BLaER1 (cell line): ENCODE measurements around the gene GBF1.
A peak's percentile ranks its signal among the peaks of the same experiment; 100 is the strongest.

Experiments
- H3K27ac ChIP-seq: shearing (Covaris generic); formaldehyde crosslinking; 2 replicates; pipeline ENCODE4 v1.8.1; 2022
- H3K27me3 ChIP-seq: shearing (Covaris generic); formaldehyde crosslinking; 2 replicates; pipeline ENCODE4 v1.8.1; 2022
- H3K36me3 ChIP-seq: shearing (Covaris generic); formaldehyde crosslinking; 2 replicates; pipeline ENCODE4 v1.8.1; 2022
- H3K4me1 ChIP-seq: shearing (Covaris generic); formaldehyde crosslinking; 2 replicates; pipeline ENCODE4 v1.8.1; 2022
- H3K4me2 ChIP-seq: shearing (Covaris generic); formaldehyde crosslinking; 2 replicates; pipeline ENCODE4 v1.8.1; 2022
- H3K4me3 ChIP-seq: shearing (Covaris generic); formaldehyde crosslinking; 2 replicates; pipeline ENCODE4 v1.8.1; 2022
- H3K9ac ChIP-seq: shearing (Covaris generic); formaldehyde crosslinking; 2 replicates; pipeline ENCODE4 v1.8.1; 2022
- H3K9me3 ChIP-seq: shearing (Covaris generic); formaldehyde crosslinking; 2 replicates; pipeline ENCODE4 v1.8.1; 2022
- H4K20me1 ChIP-seq: shearing (Covaris generic); formaldehyde crosslinking; 2 replicates; pipeline ENCODE4 v1.8.1; 2022
- Cebpa-rat ChIP-seq: shearing (Covaris generic); IDR thresholded peaks from 2 replicates; pipeline ENCODE4 v1.8.1; 2022

Gene GBF1

DNA sequence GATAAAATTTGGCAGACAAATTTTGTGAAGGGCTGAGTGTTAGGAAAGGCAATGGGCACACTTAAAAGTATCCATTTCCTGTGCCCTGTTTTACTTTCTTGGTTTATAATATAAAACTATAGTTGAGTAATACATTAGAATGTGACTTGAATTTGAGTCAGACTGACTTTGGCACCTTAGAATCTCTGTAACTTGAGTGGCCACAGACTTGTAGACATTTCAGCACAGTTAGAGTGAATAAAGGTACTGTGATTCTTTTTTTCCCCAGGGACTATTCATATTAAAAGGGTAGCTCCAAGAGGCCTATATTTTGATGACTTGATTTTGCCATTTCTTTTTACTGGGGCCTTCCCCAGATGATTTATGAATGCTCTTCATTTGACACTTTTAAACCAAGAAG is 22.4 kb downstream of the GBF1 start:
- Histone ChIP-seq H3K9me3 (no peaks in the 10 kb centered on the region), H3K36me3 (peaks cover 62% of the 10 kb centered on the region), H3K27me3 (no peaks in the 10 kb centered on the region), H3K4me3 (no peak overlapping the region), H3K9ac (no peak overlapping the region), H3K4me1 (no peaks in the 10 kb centered on the region), H3K27ac (no peak overlapping the region), H4K20me1 (peaks cover 92% of the 10 kb centered on the region), H3K4me2 (no peak overlapping the region)
- TF ChIP-seq Cebpa-rat: no peak

DNA sequence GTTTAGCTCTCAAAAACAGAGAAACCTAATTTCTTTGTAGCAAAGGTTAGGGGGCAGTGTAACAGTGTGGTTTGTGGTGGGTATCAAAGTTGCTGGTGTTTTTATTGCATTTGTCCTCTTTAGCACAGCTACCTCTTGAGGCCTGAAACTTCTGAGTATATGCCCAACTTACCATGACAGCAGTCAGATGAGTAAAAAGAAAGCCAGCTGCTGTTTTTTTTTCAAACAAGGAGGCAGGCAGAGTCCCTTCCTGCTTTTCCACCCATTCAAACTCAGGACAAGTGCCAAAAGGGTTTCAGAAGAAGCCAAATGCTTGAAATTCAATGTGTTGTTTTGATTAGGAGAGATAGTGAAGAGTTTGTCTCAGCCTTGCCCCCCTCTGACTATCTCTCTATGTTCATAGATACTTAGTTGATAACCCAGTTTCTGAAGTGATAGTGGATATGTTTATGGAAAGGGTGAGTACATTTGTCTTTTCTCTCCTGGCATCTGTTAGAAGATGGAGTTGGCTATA is 23.1 kb downstream of the GBF1 start:
- Histone ChIP-seq H4K20me1 (peaks cover 92% of the 10 kb centered on the region), H3K27me3 (no peaks in the 10 kb centered on the region), H3K4me1 (no peaks in the 10 kb centered on the region), H3K36me3 (peaks cover 55% of the 10 kb centered on the region), H3K27ac (no peak overlapping the region), H3K4me2 (no peak overlapping the region), H3K9me3 (no peaks in the 10 kb centered on the region), H3K4me3 (no peak overlapping the region), H3K9ac (no peak overlapping the region)
- TF ChIP-seq Cebpa-rat: no peak

DNA sequence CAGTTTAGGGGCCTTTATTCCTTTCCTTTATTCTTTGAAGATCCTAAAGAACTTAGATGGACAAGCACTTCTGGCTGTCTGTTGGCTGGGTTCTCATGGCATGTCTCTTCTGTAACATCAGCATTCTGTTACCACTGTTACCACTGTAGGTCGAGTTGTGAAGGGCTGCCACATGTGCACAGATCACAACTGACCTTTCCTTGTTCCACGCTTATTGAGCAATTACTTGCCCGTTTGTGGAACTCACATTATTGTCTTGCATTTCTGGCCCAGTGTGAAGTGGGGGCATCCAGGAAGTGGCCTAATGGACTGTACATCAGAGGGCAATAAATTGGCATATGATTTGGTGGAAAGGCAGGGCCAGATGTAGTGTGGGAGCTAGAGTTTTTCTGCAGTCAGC is 23.7 kb downstream of the GBF1 start:
- Histone ChIP-seq H3K4me1 (no peaks in the 10 kb centered on the region), H3K36me3 (peaks cover 49% of the 10 kb centered on the region), H3K9me3 (no peaks in the 10 kb centered on the region), H3K4me2 (no peak overlapping the region), H4K20me1 (peaks cover 92% of the 10 kb centered on the region), H3K27ac (no peak overlapping the region), H3K9ac (no peak overlapping the region), H3K27me3 (no peaks in the 10 kb centered on the region), H3K4me3 (no peak overlapping the region)
- no peak for TF ChIP-seq Cebpa-rat

GRCh38 chr10:102274062-102274461 is 28.7 kb downstream of the GBF1 start:
- Histone ChIP-seq H4K20me1 (peaks cover 91% of the 10 kb centered on the region), H3K27me3 (no peaks in the 10 kb centered on the region), H3K36me3 (peaks cover 30% of the 10 kb centered on the region), H3K4me1 (peaks cover under 1% of the 10 kb centered on the region), H3K4me2 (no peak overlapping the region), H3K4me3 (no peak overlapping the region), H3K27ac (no peak overlapping the region), H3K9me3 (no peaks in the 10 kb centered on the region), H3K9ac (no peak overlapping the region)
- no peak for TF ChIP-seq Cebpa-rat

DNA sequence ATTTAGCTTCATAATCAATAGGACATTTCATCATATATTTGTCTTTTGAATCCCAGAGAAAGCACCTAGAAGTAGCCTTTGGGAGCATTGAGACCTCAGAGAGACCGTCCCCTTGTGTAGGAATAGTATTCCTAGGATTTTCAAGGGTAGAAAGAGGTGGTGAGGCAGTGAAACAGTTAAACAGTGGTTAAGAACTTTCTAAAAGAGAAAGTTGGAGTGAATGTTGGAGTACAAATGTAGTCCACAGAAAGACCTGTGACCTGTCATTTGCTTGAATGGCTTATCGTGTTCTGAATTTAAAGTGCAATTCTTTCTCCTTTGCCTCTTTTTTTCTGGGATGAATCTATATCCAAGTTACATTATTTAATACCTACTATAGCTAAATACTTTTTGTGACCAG is 30.0 kb downstream of the GBF1 start:
- peaks cover 13% of the 10 kb centered on the region for H3K4me1 ChIP-seq
- peaks cover 95% of the 10 kb centered on the region for H4K20me1 ChIP-seq
- TF ChIP-seq Cebpa-rat: no peak
- H3K27me3 ChIP-seq: no peaks in the 10 kb centered on the region
- peaks cover 23% of the 10 kb centered on the region for H3K36me3 ChIP-seq
- no peak overlapping the region for H3K9ac ChIP-seq
- no peak overlapping the region for H3K4me3 ChIP-seq
- H3K27ac ChIP-seq: no peak overlapping the region
- no peaks in the 10 kb centered on the region for H3K9me3 ChIP-seq
- no peak overlapping the region for H3K4me2 ChIP-seq

DNA sequence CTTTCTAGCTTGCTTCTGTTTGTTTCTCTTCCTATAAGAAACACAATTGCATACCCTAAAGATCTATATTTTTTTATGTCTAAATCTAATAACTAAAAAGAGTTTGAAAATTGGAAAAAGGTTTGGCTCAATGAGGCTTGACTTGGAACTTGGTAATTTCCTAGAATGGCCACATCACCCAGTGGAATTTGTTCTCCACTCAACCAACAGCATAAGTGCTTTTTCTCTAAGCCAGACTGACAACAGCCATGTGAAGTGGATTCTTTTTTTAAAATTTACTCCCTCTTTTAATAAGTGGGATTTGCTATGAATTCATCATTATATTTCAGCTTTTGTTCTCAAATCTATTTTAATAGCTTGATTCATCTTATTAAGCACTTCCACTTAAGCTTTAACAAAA is 33.8 kb downstream of the GBF1 start:
- Histone ChIP-seq H3K9me3 (no peaks in the 10 kb centered on the region), H3K27ac (no peak overlapping the region), H3K4me3 (no peak overlapping the region), H4K20me1 (peaks cover 95% of the 10 kb centered on the region), H3K4me2 (0 out of 2 replicates have a peak overlapping the region, but pooled peaks have one; percentile 72), H3K36me3 (peaks cover 20% of the 10 kb centered on the region), H3K9ac (no peak overlapping the region), H3K4me1 (peaks cover 23% of the 10 kb centered on the region), H3K27me3 (no peaks in the 10 kb centered on the region)
- TF ChIP-seq Cebpa-rat: no peak

- Histone ChIP-seq H3K27ac (0 out of 2 replicates have a peak overlapping the region, but pooled peaks have one; percentile 16), H3K4me3 (no peak overlapping the region), H3K9ac (no peak overlapping the region), H3K36me3 (peaks cover 29% of the 10 kb centered on the region), H3K4me2 (peak overlapping the region; percentile 72), H3K27me3 (no peaks in the 10 kb centered on the region), H4K20me1 (peaks cover 96% of the 10 kb centered on the region), H3K9me3 (no peaks in the 10 kb centered on the region), H3K4me1 (peaks cover 23% of the 10 kb centered on the region)
- no peak for TF ChIP-seq Cebpa-rat
Observed at GRCh38 chr10:102280397-102281101, 35.2 kb downstream of the GBF1 start.

- H3K27ac ChIP-seq: 0 out of 2 replicates have a peak overlapping the region, but pooled peaks have one; percentile 16
- H3K27me3 ChIP-seq: no peaks in the 10 kb centered on the region
- H3K9me3 ChIP-seq: no peaks in the 10 kb centered on the region
- no peak overlapping the region for H3K4me3 ChIP-seq
- peaks cover 23% of the 10 kb centered on the region for H3K4me1 ChIP-seq
- peak overlapping the region; percentile 72 for H3K4me2 ChIP-seq
- H3K9ac ChIP-seq: no peak overlapping the region
- H3K36me3 ChIP-seq: peaks cover 25% of the 10 kb centered on the region
- H4K20me1 ChIP-seq: peaks cover 95% of the 10 kb centered on the region
- no peak for TF ChIP-seq Cebpa-rat
Observed at GRCh38 chr10:102281102-102281487, 35.8 kb downstream of the GBF1 start.

DNA sequence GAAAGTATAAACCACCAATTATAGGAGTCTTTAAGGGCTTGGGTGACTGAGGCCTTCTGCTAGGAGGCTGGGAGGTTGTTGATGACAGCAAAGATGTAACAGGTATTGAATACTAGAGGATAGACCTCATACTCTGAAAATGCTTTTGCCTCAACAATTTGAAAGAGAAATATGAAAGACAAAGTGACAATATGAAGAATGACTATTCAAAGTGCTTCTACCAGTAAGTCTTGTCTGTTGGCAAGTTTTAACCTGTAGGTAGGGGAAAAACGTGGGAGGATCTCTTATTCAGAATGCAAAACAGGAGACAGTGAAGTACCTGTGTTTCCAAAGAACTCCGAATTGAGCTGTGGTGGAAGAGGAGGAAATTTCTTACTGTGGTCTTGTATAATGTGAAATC is 38.2 kb downstream of the GBF1 start:
- Histone ChIP-seq H3K9me3 (no peaks in the 10 kb centered on the region), H3K27me3 (no peaks in the 10 kb centered on the region), H3K9ac (no peak overlapping the region), H4K20me1 (peaks cover 91% of the 10 kb centered on the region), H3K27ac (no peak overlapping the region), H3K4me2 (no peak overlapping the region), H3K4me1 (peaks cover 23% of the 10 kb centered on the region), H3K36me3 (peaks cover 20% of the 10 kb centered on the region), H3K4me3 (no peak overlapping the region)
- no peak for TF ChIP-seq Cebpa-rat

GRCh38 chr10:102283890-102284289 is 38.6 kb downstream of the GBF1 start:
- H3K36me3 ChIP-seq: peaks cover 20% of the 10 kb centered on the region
- peaks cover 88% of the 10 kb centered on the region for H4K20me1 ChIP-seq
- peaks cover 23% of the 10 kb centered on the region for H3K4me1 ChIP-seq
- no peak overlapping the region for H3K4me2 ChIP-seq
- H3K27ac ChIP-seq: no peak overlapping the region
- no peaks in the 10 kb centered on the region for H3K9me3 ChIP-seq
- no peak overlapping the region for H3K4me3 ChIP-seq
- H3K27me3 ChIP-seq: no peaks in the 10 kb centered on the region
- TF ChIP-seq Cebpa-rat: no peak
- no peak overlapping the region for H3K9ac ChIP-seq
